LNCaP clone FGC (cell line): Measurements from ENCODE around the gene SH2D3C.

Source experiments
- DNase-seq: peaks from one replicate; pipeline ENCODE4 v3.0.0-alpha.2; 2011; ENCODE audit warnings: low read depth
- H3K4me3 ChIP-seq: 2 replicates; pipeline ENCODE4 v1.5.1; 2011; ENCODE audit warnings: mild to moderate bottlenecking, low read depth, low read length, control low read depth
- CTCF ChIP-seq: IDR thresholded peaks from 2 replicates; pipeline ENCODE4 v1.5.1; 2012; ENCODE audit warnings: mild to moderate bottlenecking; ENCODE audit not compliant: control insufficient read depth, insufficient read depth; ENCODE audit errors: extremely low read depth

Gene SH2D3C

DNA sequence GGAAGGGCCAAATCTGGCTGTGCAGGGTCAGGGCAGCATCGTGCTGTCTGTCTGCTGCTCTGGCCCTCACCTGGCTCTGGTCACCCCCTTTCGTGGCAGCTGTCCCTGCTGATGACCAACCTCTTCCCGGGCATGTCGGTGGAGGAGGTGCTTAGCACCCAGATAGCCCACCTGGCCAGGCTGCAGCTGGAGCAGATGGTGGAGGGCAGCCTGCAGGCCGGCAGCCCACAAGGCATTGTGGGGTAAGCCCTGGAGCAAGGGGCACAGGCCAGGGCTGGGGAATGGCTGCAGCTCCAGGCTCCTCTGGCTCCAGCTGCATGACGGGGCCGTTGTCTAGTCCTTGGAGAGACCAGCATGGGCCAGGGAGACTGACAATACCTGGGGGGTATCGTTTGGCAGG, 51.6 kb downstream of the SH2D3C start:
- no peak for DNase-seq
- H3K4me3 ChIP-seq: no peak overlapping the region
- no peak for TF ChIP-seq CTCF

DNA sequence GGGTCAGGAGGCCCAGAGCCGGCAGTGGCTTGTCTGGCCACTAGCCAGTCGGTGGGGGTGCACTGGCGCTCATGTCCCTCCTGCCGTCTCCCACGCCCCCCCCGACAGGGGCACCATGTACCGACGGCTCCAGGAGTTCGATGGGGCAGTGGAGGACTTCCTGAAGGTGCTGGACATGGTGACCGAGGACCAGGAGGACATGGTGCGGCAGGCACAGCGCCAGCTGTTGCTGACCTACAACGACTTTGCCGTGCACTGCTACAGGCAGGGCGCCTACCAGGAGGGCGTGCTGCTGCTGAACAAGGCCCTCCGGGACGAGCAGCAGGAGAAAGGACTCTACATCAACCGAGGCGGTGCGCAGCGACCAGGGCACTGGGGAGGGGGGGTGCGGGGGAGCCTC, 54.5 kb downstream of the SH2D3C start:
- TF ChIP-seq CTCF: no peak
- H3K4me3 ChIP-seq: no peak overlapping the region
- DNase-seq: no peak

DNA sequence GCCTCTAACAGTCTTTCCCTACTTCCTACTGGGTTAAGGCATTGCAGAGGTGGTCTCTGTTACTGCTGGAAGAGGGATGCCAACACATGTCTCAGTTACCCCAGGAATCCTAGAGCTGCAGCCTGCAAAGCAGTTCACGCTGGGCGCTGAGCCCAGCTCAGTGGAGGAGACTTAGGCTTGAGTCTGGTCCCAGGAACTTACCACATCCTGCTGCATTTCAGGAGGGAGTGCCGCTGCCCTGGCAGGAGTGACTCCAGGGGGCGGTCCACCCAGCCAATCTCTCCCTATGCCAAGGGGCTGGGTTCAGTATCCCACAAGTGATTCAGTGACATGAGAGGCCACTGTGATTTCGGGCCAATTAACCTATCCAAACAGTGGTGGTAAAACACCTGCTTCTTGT, 55.0 kb downstream of the SH2D3C start:
- no peak for TF ChIP-seq CTCF
- DNase-seq: no peak

GRCh38 chr9:127723013-127723412, 55.5 kb downstream of the SH2D3C start:
- no peak for DNase-seq
- TF ChIP-seq CTCF: no peak
- no peak overlapping the region for H3K4me3 ChIP-seq

More for the DNA sequence above, 55.0 kb downstream of the SH2D3C start:
- no peak overlapping the region for H3K4me3 ChIP-seq

DNA sequence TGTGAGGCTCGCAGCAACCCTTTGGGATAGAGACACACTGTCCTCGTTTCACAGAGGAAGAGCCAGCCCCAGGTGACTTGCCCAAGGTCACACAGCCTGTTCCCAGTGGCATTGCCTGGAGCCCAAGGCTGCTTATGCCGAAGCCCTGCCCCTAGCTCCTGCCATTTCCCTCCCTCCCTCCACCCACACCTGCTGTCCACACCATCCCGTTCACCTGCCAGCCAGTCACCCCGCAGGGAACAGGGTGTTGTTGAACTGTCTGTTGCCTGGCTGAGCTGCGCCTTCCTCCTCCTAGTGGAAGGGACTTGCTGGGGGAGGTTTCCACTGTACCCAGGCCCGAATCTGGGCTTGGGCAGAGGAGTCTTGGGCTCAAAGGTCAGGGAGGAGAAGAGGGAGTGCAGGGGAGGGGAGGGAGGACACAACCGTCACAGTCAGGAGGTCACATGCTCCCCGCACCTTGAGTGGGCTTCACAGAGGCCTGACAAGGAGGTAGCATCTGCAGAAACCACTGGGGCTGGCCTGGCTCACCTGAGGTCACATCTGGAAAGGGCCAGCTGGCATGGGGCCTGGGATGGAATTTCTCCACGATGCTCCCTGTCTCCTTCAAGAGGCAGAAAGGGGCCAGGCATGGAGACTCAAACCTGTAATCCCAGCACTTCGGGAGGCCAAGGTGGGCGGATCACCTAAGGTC, 56.3 kb downstream of the SH2D3C start:
- TF ChIP-seq CTCF: no peak
- DNase-seq: no peak
- no peak overlapping the region for H3K4me3 ChIP-seq

DNA sequence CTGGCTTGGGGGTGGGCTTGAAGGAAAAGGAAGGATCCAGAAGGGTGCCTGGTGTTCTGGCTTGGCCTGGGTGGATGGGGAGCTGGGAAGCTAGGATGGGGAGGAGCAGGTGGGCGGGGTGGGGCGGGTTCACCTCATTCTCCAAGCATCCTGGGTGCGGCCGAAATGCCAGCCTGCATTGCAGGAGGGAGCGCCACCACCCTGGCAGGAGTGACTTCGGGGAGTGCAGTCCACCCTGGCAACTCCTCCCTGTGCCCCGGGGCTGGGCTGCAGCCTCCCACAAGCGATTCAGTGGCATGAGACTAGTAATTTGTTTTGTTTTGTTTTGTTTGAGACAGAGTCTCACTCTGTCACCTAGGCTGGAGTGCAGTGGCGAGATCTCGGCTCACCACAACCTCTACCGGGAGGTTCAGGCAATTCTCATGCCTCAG, 57.1 kb downstream of the SH2D3C start:
- no peak for TF ChIP-seq CTCF
- no peak for DNase-seq
- H3K4me3 ChIP-seq: no peak overlapping the region

- no peak overlapping the region for H3K4me3 ChIP-seq
- no peak for TF ChIP-seq CTCF
- DNase-seq: no peak
These were observed 57.6 kb downstream of the SH2D3C start for GRCh38 chr9:127720865-127721227.
